Breast epithelium (tissue), 3 donors: ENCODE measurements around the gene IPCEF1.

ENCODE experiments used
- CTCF ChIP-seq, 3 donors: fragments of 450-650 bp; IDR thresholded peaks; one replicate each; pipeline ENCODE4 v1.5.1; 2016 to 2017; ENCODE audit warnings: antibody characterized with exemption in 3 of 3, mild to moderate bottlenecking in 3 of 3, moderate library complexity in 3 of 3
- POLR2A ChIP-seq: fragments of 450-650 bp; IDR thresholded peaks from one replicate; pipeline ENCODE4 v1.6.1; 2016; ENCODE audit warnings: antibody characterized with exemption, mild to moderate bottlenecking, moderate library complexity

DNA sequence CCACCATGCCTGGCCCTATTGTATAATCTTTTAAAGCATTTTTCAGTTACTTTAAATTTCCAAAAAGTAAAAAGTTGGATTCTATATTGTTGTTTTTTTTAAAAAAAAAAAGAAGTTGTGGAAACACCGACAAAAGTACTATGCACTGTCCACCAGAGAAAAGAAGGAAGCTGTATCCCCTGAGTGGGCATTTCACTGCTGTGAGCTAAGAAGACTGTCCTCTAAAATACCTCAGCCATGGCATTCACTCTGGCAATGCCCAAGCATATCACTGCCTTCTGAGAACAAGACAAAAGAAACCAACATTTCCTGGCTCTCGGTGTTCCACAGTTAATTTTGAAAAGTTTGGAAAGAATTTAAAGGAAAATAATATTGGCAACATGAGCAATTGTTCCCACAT, 117.8 kb downstream of the IPCEF1 start:
- TF ChIP-seq POLR2A (no peak), CTCF (IDR thresholded peaks at IDR 0.05) (no peak)
